Mesendoderm (in vitro differentiated cells): ENCODE data around the gene CYB561A3.

Experiments
- DNase-seq: peaks from one replicate; pipeline ENCODE4 v3.0.0; 2013
- H2AK5ac ChIP-seq: 2 replicates; pipeline ENCODE4 v1.6.1; 2013; ENCODE audit warnings: low read length, inconsistent platforms
- H2BK120ac ChIP-seq: 2 replicates; pipeline ENCODE4 v1.6.1; 2013; ENCODE audit warnings: low read depth, mild to moderate bottlenecking, low read length, moderate library complexity, mixed read lengths
- H2BK15ac ChIP-seq: replicated peaks from 2 replicates; pipeline ENCODE4 v1.6.1; 2013; ENCODE audit warnings: low read depth, mild to moderate bottlenecking, moderate library complexity
- H2BK5ac ChIP-seq: 2 replicates; pipeline ENCODE4 v1.6.1; 2013; ENCODE audit warnings: low read length, inconsistent platforms
- H3K18ac ChIP-seq: 2 replicates; pipeline ENCODE4 v1.6.1; 2013; ENCODE audit warnings: mild to moderate bottlenecking, low read length, mixed read lengths
- H3K23ac ChIP-seq: one replicate; pipeline ENCODE4 v1.6.1; 2013; ENCODE audit warnings: low read length
- H3K27ac ChIP-seq: 2 replicates; pipeline ENCODE4 v1.5.1; 2013; ENCODE audit warnings: low read depth, mild to moderate bottlenecking, inconsistent platforms, low read length, moderate library complexity
- H3K27me3 ChIP-seq: 2 replicates; pipeline ENCODE4 v1.6.1; 2013; ENCODE audit warnings: low read length, control low read depth, mild to moderate bottlenecking, inconsistent platforms; ENCODE audit not compliant: insufficient read depth, poor library complexity
- H3K36me3 ChIP-seq: 2 replicates; pipeline ENCODE4 v1.6.1; 2013; ENCODE audit warnings: low read length, inconsistent platforms; ENCODE audit not compliant: control insufficient read depth, insufficient read depth
- H3K4ac ChIP-seq: one replicate; pipeline ENCODE4 v1.6.1; 2013; ENCODE audit warnings: low read depth, mild to moderate bottlenecking, low read length, moderate library complexity
- H3K4me1 ChIP-seq: 2 replicates; pipeline ENCODE4 v1.6.1; 2013; ENCODE audit warnings: low read depth, low read length, inconsistent platforms; ENCODE audit not compliant: control insufficient read depth
- H3K4me2 ChIP-seq: 2 replicates; pipeline ENCODE4 v1.6.1; 2013; ENCODE audit warnings: low read length
- H3K4me3 ChIP-seq: 2 replicates; pipeline ENCODE4 v1.5.1; 2013; ENCODE audit warnings: mild to moderate bottlenecking, low read length
- H3K56ac ChIP-seq: one replicate; pipeline ENCODE4 v1.6.1; 2013; ENCODE audit warnings: low read length
- H3K79me1 ChIP-seq: 2 replicates; pipeline ENCODE4 v1.6.1; 2013; ENCODE audit warnings: low read length, inconsistent platforms
- H3K79me2 ChIP-seq: 2 replicates; pipeline ENCODE4 v1.6.1; 2013; ENCODE audit warnings: mild to moderate bottlenecking, low read length; ENCODE audit not compliant: control insufficient read depth, insufficient read depth
- H3K9ac ChIP-seq: 2 replicates; pipeline ENCODE4 v1.6.1; 2013; ENCODE audit warnings: low read length, inconsistent platforms
- H4K5ac ChIP-seq: one replicate; pipeline ENCODE4 v1.6.1; 2013; ENCODE audit warnings: low read length
- H4K8ac ChIP-seq: one replicate; pipeline ENCODE4 v1.6.1; 2013; ENCODE audit warnings: low read depth, mild to moderate bottlenecking, control low read depth, low read length, moderate library complexity
- WGBS: extraction: QIAGEN DNeasy Blood & Tissue Kit; methylation state at CpG from one replicate; pipeline ENCODE4 v1.1.7; 2013; ENCODE audit warnings: low lambda C conversion rate, missing lambda C conversion rate; ENCODE audit not compliant: insufficient coverage; ENCODE audit errors: extremely low coverage; 5-methylcytosine and 5-hydroxymethylcytosine counted together

The CYB561A3 gene

GRCh38 chr11:61303725-61304124 is 58.0 kb downstream of the CYB561A3 start:
- WGBS: no CpG with 5 or more reads among the region's 9 CpGs
- peaks cover 41% of the 10 kb centered on the region for H3K36me3 ChIP-seq
- no peak overlapping the region for H4K5ac ChIP-seq
- H3K18ac ChIP-seq: no peak overlapping the region
- no peak for DNase-seq
- no peak overlapping the region for H3K4me3 ChIP-seq
- no peaks in the 10 kb centered on the region for H3K27me3 ChIP-seq
- no peak overlapping the region for H2BK15ac ChIP-seq
- H3K27ac ChIP-seq: no peak overlapping the region
- no peak overlapping the region for H3K23ac ChIP-seq
- no peaks in the 10 kb centered on the region for H3K4me1 ChIP-seq
- no peak overlapping the region for H3K4me2 ChIP-seq
- no peaks in the 10 kb centered on the region for H3K79me2 ChIP-seq
- no peak overlapping the region for H2BK5ac ChIP-seq
- H3K4ac ChIP-seq: no peak overlapping the region
- no peak overlapping the region for H2AK5ac ChIP-seq
- no peak overlapping the region for H2BK120ac ChIP-seq
- H4K8ac ChIP-seq: no peak overlapping the region
- no peak overlapping the region for H3K9ac ChIP-seq
- peaks cover 1% of the 10 kb centered on the region for H3K79me1 ChIP-seq
- no peak overlapping the region for H3K56ac ChIP-seq

GRCh38 chr11:61302550-61302949 is 59.1 kb downstream of the CYB561A3 start:
- no peaks in the 10 kb centered on the region for H3K27me3 ChIP-seq
- H3K4ac ChIP-seq: no peak overlapping the region
- H3K4me3 ChIP-seq: no peak overlapping the region
- H4K8ac ChIP-seq: no peak overlapping the region
- no peaks in the 10 kb centered on the region for H3K79me2 ChIP-seq
- peaks cover 37% of the 10 kb centered on the region for H3K36me3 ChIP-seq
- no peak overlapping the region for H3K56ac ChIP-seq
- no peak overlapping the region for H3K9ac ChIP-seq
- no peak overlapping the region for H3K4me2 ChIP-seq
- H3K4me1 ChIP-seq: no peaks in the 10 kb centered on the region
- H3K27ac ChIP-seq: no peak overlapping the region
- H2BK120ac ChIP-seq: no peak overlapping the region
- no peak overlapping the region for H4K5ac ChIP-seq
- no peak overlapping the region for H2AK5ac ChIP-seq
- no CpG with 5 or more reads among the region's 13 CpGs for WGBS
- H3K23ac ChIP-seq: no peak overlapping the region
- H2BK5ac ChIP-seq: no peak overlapping the region
- H2BK15ac ChIP-seq: no peak overlapping the region
- peaks cover 1% of the 10 kb centered on the region for H3K79me1 ChIP-seq
- no peak overlapping the region for H3K18ac ChIP-seq
- DNase-seq: no peak
